WTC11 (cell line): ENCODE data around the gene PLEK. TPM values are rescaled to one million over a fixed set of nuclear protein-coding genes. Genes with fewer than 3 reads are reported as not detected.

Experiments used
- ATAC-seq: fragments of 200-7000 bp; cut with Tn5 transposase; 2 replicates; pipeline ENCODE4 v1.10.0; 2021; ENCODE audit warnings: mild to moderate bottlenecking, moderate library complexity
- CTCF ChIA-PET: fragments of 300-600 bp; sonication (Branson Sonifier 250); formaldehyde crosslinking; loops from one replicate; lab custom pipeline; 2021; ENCODE audit warnings: antibody characterized with exemption; lab: Charles Lee
- POLR2A ChIA-PET: fragments of 350-600 bp; sonication (Branson Sonifier 250); formaldehyde crosslinking; loops from one replicate; lab custom pipeline; 2021; ENCODE audit warnings: antibody characterized with exemption; lab: Charles Lee
- DNase-seq: peaks from one replicate; pipeline ENCODE4 v3.0.0; 2021; ENCODE audit warnings: low spot score
- H3K27ac Mint-ChIP-seq: 2 replicates; pipeline ENCODE4 v1.8.0; 2021; ENCODE audit warnings: mixed read lengths
- H3K27me3 Mint-ChIP-seq: 2 replicates; pipeline ENCODE4 v1.8.0; 2021; ENCODE audit warnings: low read depth, mild to moderate bottlenecking, moderate library complexity, mixed read lengths
- H3K36me3 Mint-ChIP-seq: 2 replicates; pipeline ENCODE4 v1.8.0; 2021; ENCODE audit warnings: mixed read lengths
- H3K4me1 Mint-ChIP-seq: 2 replicates; pipeline ENCODE4 v1.8.0; 2022; ENCODE audit warnings: mixed read lengths
- H3K4me3 Mint-ChIP-seq: 2 replicates; pipeline ENCODE4 v1.8.0; 2021; ENCODE audit warnings: mild to moderate bottlenecking, moderate library complexity, mixed read lengths
- H3K9me3 Mint-ChIP-seq: 2 replicates; pipeline ENCODE4 v1.8.0; 2021; ENCODE audit warnings: mixed read lengths
- CREM ChIP-seq: sonication (generic); formaldehyde crosslinking; IDR thresholded peaks from 2 replicates; pipeline ENCODE4 v1.8.1; 2022; ENCODE audit warnings: mild to moderate bottlenecking, missing genetic modification reagents, moderate library complexity
- EMX1 ChIP-seq: fragments of 250-450 bp; sonication (Bioruptor Pico); IDR thresholded peaks from 2 replicates; pipeline ENCODE4 v1.8.0; 2021; ENCODE audit warnings: mild to moderate bottlenecking
- ESRRA ChIP-seq: sonication (generic); formaldehyde crosslinking; IDR thresholded peaks from 2 replicates; pipeline ENCODE4 v1.8.1; 2022; ENCODE audit warnings: mild to moderate bottlenecking, missing genetic modification reagents, borderline replicate concordance
- GTF2I ChIP-seq: fragments of 250-450 bp; sonication (Bioruptor Pico); conservative IDR thresholded peaks from 2 replicates; pipeline ENCODE4 v1.4.0; 2021; ENCODE audit warnings: mild to moderate bottlenecking
- HMGA2 ChIP-seq: fragments of 250-450 bp; sonication (Bioruptor Pico); IDR thresholded peaks from 2 replicates; pipeline ENCODE4 v1.4.0; 2021; ENCODE audit warnings: mild to moderate bottlenecking, moderate library complexity
- JAZF1 ChIP-seq: fragments of 250-450 bp; sonication (Bioruptor Pico); IDR thresholded peaks from 2 replicates; pipeline ENCODE4 v1.9.0; 2021; ENCODE audit warnings: moderate library complexity, mild to moderate bottlenecking, inconsistent platforms
- MXD4 ChIP-seq: fragments of 250-450 bp; sonication (Bioruptor Pico); IDR thresholded peaks from 2 replicates; pipeline ENCODE4 v1.8.0; 2021; ENCODE audit warnings: mild to moderate bottlenecking, moderate library complexity, borderline replicate concordance
- MYBL2 ChIP-seq: sonication (generic); formaldehyde crosslinking; IDR thresholded peaks from 2 replicates; pipeline ENCODE4 v1.8.1; 2023; ENCODE audit warnings: mild to moderate bottlenecking, moderate library complexity, missing genetic modification reagents
- NFE2L1 ChIP-seq: sonication (generic); formaldehyde crosslinking; IDR thresholded peaks from 2 replicates; pipeline ENCODE4 v1.8.1; 2023; ENCODE audit warnings: missing genetic modification reagents
- NFYB ChIP-seq: sonication (generic); formaldehyde crosslinking; conservative IDR thresholded peaks from 2 replicates; pipeline ENCODE4 v1.8.0; 2022; ENCODE audit warnings: low read depth, missing genetic modification reagents
- NR3C1 ChIP-seq: sonication (generic); formaldehyde crosslinking; conservative IDR thresholded peaks from 2 replicates; pipeline ENCODE4 v1.8.1; 2023; ENCODE audit warnings: low read depth, mild to moderate bottlenecking, missing genetic modification reagents
- OVOL2 ChIP-seq: fragments of 250-450 bp; sonication (Bioruptor Pico); IDR thresholded peaks from 2 replicates; pipeline ENCODE4 v1.9.0; 2021; ENCODE audit warnings: mild to moderate bottlenecking, borderline replicate concordance
- PRRX2 ChIP-seq: fragments of 250-450 bp; sonication (Bioruptor Pico); IDR thresholded peaks from 2 replicates; pipeline ENCODE4 v1.8.0; 2021; ENCODE audit warnings: mild to moderate bottlenecking
- RORB ChIP-seq: fragments of 250-450 bp; sonication (Bioruptor Pico); IDR thresholded peaks from 2 replicates; pipeline ENCODE4 v1.9.0; 2021; ENCODE audit warnings: mild to moderate bottlenecking
- SP1 ChIP-seq: sonication (generic); formaldehyde crosslinking; conservative IDR thresholded peaks from 2 replicates; pipeline ENCODE4 v1.8.1; 2022; ENCODE audit warnings: missing genetic modification reagents
- TEAD1 ChIP-seq: sonication (generic); formaldehyde crosslinking; IDR thresholded peaks from 2 replicates; pipeline ENCODE4 v1.8.0; 2022; ENCODE audit warnings: mild to moderate bottlenecking, missing genetic modification reagents
- TEAD4 ChIP-seq: sonication (generic); formaldehyde crosslinking; IDR thresholded peaks from 2 replicates; pipeline ENCODE4 v1.8.0; 2022; ENCODE audit warnings: mild to moderate bottlenecking, missing genetic modification reagents
- ZBTB21 ChIP-seq: sonication (generic); formaldehyde crosslinking; IDR thresholded peaks from 2 replicates; pipeline ENCODE4 v1.8.1; 2023; ENCODE audit warnings: mild to moderate bottlenecking, missing genetic modification reagents, borderline replicate concordance
- ZNF121 ChIP-seq: sonication (generic); formaldehyde crosslinking; IDR thresholded peaks from 2 replicates; pipeline ENCODE4 v1.8.0; 2023; ENCODE audit warnings: missing genetic modification reagents
- ZNF219 ChIP-seq: sonication (generic); formaldehyde crosslinking; IDR thresholded peaks from 2 replicates; pipeline ENCODE4 v1.8.0; 2023; ENCODE audit warnings: missing genetic modification reagents, mild to moderate bottlenecking, borderline replicate concordance
- ZNF416 ChIP-seq: fragments of 250-450 bp; sonication (Bioruptor Pico); IDR thresholded peaks from 2 replicates; pipeline ENCODE4 v1.9.0; 2021; ENCODE audit warnings: mild to moderate bottlenecking, inconsistent platforms
- ZNF423 ChIP-seq: fragments of 250-450 bp; sonication (Bioruptor Pico); IDR thresholded peaks from 2 replicates; pipeline ENCODE4 v2.1.2; 2022; ENCODE audit warnings: mild to moderate bottlenecking, moderate library complexity
- ZNF671 ChIP-seq: fragments of 250-450 bp; sonication (Bioruptor Pico); IDR thresholded peaks from 2 replicates; pipeline ENCODE4 v1.8.0; 2021; ENCODE audit warnings: mild to moderate bottlenecking
- total RNA-seq: library from RNA; stranded (reverse); gene quantifications from 3 replicates; pipeline ENCODE4 v1.2.3, GENCODE V29; 2021
- TF ChIP-seq, protein P1 (sequence below): sonication (generic); formaldehyde crosslinking; IDR thresholded peaks from 2 replicates; pipeline ENCODE4 v1.8.1; 2022; ENCODE audit warnings: low read depth, missing genetic modification reagents, borderline replicate concordance
- TF ChIP-seq, protein P2 (sequence below): sonication (generic); formaldehyde crosslinking; IDR thresholded peaks from 2 replicates; pipeline ENCODE4 v1.8.1; 2022; ENCODE audit warnings: mild to moderate bottlenecking, missing genetic modification reagents, moderate library complexity, borderline replicate concordance
- TF ChIP-seq, protein P3 (sequence below): sonication (generic); formaldehyde crosslinking; IDR thresholded peaks from 2 replicates; pipeline ENCODE4 v1.8.1; 2023; ENCODE audit warnings: mild to moderate bottlenecking, missing genetic modification reagents

The PLEK gene
- total RNA-seq, 1 experiment from 2014 or later = 0.26 TPM

DNA sequence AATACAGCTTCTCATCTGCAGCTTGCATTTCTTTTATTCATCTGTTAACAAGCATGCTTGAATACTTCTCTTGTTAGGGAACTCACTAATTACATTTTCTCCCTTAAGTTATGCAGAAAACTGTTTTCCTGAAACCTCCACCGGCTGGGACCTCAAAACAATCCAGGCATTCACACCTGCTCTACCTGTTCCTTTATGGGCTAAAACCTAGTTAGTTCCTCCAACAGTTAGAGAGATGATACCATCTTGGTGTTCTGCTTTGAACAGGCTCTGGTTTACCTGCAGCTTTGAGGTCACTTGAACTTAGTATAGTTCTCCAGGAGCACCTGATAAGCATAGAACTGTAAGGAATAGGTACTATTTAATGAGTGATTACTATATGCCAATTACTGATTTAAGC is 6.1 kb downstream of the PLEK start:
- no peak for TF ChIP-seq SP1
- no peak for TF ChIP-seq NFYB (CRISPR knock-in tag)
- no peak for TF ChIP-seq ZNF219 (CRISPR knock-in tag)
- no peak for TF ChIP-seq EMX1
- no peak for TF ChIP-seq ZBTB21 (CRISPR knock-in tag)
- no peak for TF ChIP-seq PRRX2 (CRISPR knock-in tag)
- no peak for TF ChIP-seq ZNF121 (CRISPR knock-in tag)
- no peak for TF ChIP-seq MYBL2 (CRISPR knock-in tag)
- TF ChIP-seq NFE2L1 (CRISPR knock-in tag) = no peak
- TF ChIP-seq OVOL2 = no peak
- TF ChIP-seq ZNF671 (CRISPR knock-in tag) = no peak
- TF ChIP-seq ESRRA = no peak
- TF ChIP-seq HMGA2 (CRISPR knock-in tag) = no peak
- no peak for TF ChIP-seq ZNF416
- no peak for TF ChIP-seq MXD4
- no peak for TF ChIP-seq NR3C1 (CRISPR knock-in tag)
- TF ChIP-seq GTF2I = no peak
- TF ChIP-seq RORB = no peak
- TF ChIP-seq, protein P1, sequence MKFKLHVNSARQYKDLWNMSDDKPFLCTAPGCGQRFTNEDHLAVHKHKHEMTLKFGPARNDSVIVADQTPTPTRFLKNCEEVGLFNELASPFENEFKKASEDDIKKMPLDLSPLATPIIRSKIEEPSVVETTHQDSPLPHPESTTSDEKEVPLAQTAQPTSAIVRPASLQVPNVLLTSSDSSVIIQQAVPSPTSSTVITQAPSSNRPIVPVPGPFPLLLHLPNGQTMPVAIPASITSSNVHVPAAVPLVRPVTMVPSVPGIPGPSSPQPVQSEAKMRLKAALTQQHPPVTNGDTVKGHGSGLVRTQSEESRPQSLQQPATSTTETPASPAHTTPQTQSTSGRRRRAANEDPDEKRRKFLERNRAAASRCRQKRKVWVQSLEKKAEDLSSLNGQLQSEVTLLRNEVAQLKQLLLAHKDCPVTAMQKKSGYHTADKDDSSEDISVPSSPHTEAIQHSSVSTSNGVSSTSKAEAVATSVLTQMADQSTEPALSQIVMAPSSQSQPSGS (CRISPR knock-in tag) = no peak
- TF ChIP-seq TEAD1 (CRISPR knock-in tag) = no peak
- Mint-ChIP-seq H3K27ac (no peak overlapping the region), H3K36me3 (no peaks in the 10 kb centered on the region), H3K27me3 (no peaks in the 10 kb centered on the region), H3K4me1 (peaks cover 4% of the 10 kb centered on the region), H3K9me3 (0 out of 2 replicates have a peak, but pooled peaks cover 3% of the 10 kb centered on the region), H3K4me3 (no peak overlapping the region)
- CTCF ChIA-PET = no interaction called here
- POLR2A ChIA-PET = interaction anchor here (0.6 to 0.7 kb wide), 2 partner anchors 61 to 100 kb away, joined by 3 to 8 read pairs; no protein-coding TSS in a partner anchor
- DNase-seq (no peak), ATAC-seq (no peak)

DNA sequence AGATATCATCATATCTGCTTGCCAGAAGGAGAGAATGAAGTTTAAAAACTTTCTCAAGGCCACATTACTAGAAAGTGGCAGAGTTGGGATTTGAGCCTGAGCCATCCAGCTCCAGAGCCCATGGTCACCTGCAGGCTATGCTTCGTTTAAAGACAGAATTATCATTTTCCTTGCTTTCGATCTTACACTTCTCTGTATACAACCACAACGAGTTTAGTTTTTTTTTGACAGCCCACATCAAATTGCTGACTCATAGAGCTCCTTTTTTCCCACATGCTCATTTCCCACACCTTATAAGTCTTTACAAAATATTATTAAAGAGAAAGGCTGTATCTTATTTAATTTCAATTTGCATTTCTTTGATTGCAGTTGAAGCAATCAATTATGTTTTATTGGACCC is 6.5 kb downstream of the PLEK start:
- Mint-ChIP-seq H3K27ac (no peak overlapping the region), H3K27me3 (no peaks in the 10 kb centered on the region), H3K9me3 (0 out of 2 replicates have a peak, but pooled peaks cover 3% of the 10 kb centered on the region), H3K4me1 (peaks cover 4% of the 10 kb centered on the region), H3K4me3 (no peak overlapping the region), H3K36me3 (no peaks in the 10 kb centered on the region)
- ChIA-PET POLR2A (interaction anchor here (0.6 kb wide), 1 partner anchor 101 kb away, joined by 8 read pairs; no protein-coding TSS in a partner anchor), CTCF (no interaction called here)
- TF ChIP-seq, protein P2, sequence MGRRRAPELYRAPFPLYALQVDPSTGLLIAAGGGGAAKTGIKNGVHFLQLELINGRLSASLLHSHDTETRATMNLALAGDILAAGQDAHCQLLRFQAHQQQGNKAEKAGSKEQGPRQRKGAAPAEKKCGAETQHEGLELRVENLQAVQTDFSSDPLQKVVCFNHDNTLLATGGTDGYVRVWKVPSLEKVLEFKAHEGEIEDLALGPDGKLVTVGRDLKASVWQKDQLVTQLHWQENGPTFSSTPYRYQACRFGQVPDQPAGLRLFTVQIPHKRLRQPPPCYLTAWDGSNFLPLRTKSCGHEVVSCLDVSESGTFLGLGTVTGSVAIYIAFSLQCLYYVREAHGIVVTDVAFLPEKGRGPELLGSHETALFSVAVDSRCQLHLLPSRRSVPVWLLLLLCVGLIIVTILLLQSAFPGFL (CRISPR knock-in tag) = no peak
- TF ChIP-seq TEAD4 (CRISPR knock-in tag) (no peak), ZNF121 (CRISPR knock-in tag) (no peak), JAZF1 (CRISPR knock-in tag) (no peak), MXD4 (no peak), MYBL2 (CRISPR knock-in tag) (no peak), CREM (no peak), ZNF423 (no peak)
- TF ChIP-seq, protein P1 (CRISPR knock-in tag) = no peak
- TF ChIP-seq, protein P3, sequence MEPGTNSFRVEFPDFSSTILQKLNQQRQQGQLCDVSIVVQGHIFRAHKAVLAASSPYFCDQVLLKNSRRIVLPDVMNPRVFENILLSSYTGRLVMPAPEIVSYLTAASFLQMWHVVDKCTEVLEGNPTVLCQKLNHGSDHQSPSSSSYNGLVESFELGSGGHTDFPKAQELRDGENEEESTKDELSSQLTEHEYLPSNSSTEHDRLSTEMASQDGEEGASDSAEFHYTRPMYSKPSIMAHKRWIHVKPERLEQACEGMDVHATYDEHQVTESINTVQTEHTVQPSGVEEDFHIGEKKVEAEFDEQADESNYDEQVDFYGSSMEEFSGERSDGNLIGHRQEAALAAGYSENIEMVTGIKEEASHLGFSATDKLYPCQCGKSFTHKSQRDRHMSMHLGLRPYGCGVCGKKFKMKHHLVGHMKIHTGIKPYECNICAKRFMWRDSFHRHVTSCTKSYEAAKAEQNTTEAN (CRISPR knock-in tag) = no peak
- ATAC-seq = no peak
- no peak for DNase-seq
